ENCODE data around the gene ATF1. TPM values are rescaled to one million over a fixed set of nuclear protein-coding genes. Genes with fewer than 3 reads are reported as not detected.
"Not testable (repeated sequence)": the region's sequence is repeated elsewhere in the genome, so short reads cannot be mapped to it uniquely, and the experiment has no call there.

ATF1 gene
- polyA plus RNA-seq, 4 donors = 41.2 to 50.2 (median 46.9) TPM

DNA sequence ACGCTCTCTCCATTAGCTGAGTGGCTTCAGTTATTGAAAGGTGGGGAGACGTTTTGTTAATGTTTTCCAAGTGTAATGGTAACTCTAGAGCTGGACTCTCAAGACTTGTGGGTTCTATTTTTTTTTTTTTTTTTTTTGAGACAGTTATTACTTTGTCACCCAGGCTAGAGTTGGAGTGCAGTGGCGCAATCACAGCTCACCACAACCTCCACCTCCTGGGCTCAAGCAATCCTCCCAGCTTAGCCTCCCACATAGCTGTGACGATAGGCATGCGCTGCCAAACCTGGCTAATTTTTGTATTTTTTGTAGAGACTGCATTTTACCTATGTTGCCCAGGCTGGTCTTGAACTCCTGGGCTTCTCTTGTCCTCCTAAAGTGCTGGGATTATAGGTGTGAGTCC is 26.2 kb downstream of the ATF1 start:
- no peak for DNase-seq (ENCODE audit: low read depth in 4 of 4, low spot score in 3 of 4)

DNA sequence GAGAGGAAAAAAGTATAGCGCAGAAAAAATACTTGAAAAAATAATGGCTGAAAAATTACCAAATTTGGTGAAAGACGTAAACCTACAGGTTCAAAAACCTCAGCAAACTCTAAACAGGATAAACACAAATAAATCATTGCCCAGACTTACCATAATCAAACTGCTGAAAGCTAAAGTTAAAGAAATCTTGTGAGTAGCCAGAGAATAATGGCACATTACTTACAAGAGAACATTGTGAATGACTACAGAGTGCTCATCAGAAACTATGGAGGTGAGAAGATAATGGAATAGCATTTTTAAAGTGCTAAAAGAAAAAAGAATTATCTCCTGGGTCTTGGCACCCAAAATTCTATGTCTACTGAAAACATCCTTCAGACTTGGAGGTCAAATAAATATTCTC is 36.0 kb downstream of the ATF1 start:
- no peak for DNase-seq (ENCODE audit: low read depth in 4 of 4, low spot score in 3 of 4)

DNA sequence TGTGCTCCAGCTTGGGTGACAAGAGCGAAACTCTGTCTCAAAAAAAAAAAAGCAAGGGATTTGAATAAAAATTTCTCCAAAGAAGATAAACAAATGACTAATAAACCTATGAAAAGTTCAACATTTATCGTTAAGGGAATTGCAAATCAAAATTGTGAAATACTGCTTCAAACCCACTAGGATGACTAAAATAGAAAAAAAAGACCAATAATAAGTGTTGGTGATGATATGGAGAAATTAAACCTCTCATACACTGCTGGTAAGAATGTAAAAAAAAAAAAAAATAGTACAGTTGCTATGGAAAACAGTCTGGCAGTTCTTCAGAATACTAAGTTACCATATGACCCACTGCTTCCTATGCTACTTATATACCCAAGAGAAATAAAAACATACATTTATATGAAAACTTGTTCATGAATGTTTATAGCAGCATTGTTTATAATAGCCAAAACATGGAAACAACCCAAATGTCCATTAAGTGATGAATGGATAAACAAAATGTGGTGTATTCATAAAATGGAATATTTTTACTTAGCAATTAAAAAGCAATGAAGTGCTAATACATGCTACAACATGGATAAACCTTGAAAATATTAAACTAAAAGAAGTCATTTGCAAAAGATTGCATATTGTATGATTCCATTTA is 39.5 kb downstream of the ATF1 start:
- DNase-seq (ENCODE audit: low read depth in 4 of 4, low spot score in 3 of 4) = no peak

DNA sequence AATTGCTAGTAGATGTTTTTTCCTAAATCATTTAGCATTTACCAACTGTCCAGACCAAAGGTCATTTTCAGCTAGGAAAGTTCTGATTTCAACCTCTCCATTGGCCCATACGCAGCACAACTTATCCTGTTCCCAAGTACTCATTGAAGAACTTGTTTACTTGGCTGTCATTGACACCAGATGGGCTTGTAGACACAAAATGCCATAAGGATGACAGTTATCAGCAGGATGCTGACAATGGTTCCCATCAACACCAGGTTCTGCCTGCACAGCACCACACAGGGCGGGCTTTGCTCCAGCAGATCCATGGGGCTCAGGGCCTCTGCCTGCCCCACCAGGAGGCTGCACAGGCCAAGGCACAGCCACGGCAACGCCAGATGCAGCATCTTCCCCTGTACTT is 42.3 kb downstream of the ATF1 start:
- DNase-seq (ENCODE audit: low read depth in 4 of 4, low spot score in 3 of 4) = no peak

DNA sequence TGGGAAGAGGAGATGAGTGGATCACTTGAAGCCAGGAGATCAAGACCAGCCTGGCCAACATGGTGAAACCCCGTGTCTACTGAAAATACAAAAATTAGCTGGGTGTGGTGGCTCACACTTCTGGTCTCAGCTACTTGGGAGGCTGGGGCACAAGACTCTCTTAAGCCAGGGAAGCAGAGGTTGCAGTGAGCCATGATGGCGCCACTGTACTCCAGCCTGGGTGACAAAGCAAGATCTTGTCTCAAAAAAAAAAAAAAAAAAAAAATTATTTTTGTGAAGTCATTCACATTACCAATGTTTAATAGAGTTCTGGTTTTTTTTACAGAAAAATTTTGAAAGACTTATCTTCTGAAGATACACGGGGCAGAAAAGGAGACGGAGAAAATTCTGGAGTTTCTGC is 45.2 kb downstream of the ATF1 start:
- not testable (repeated sequence) for DNase-seq (ENCODE audit: low read depth in 4 of 4, low spot score in 3 of 4)

DNA sequence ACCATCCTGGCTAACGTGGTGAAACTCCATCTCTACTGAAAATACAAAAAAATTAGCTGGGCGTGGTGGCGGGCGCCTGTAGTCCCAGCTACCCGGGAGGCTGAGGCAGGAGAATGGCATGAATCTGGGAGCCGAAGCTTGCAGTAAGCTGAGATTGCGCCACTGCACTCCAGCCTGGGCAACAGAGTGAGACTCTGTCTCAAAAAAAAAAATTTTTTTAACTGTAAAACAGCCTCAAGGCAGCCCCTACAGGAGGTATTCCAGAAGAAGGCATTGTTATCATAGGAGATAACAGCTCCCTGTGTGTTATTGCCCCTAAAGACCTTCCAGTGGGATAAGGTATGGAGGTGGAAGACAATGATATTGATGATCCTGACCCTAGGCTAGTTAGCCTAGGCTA is 51.0 kb downstream of the ATF1 start:
- DNase-seq (ENCODE audit: low read depth in 4 of 4, low spot score in 3 of 4) = not testable (repeated sequence)

DNA sequence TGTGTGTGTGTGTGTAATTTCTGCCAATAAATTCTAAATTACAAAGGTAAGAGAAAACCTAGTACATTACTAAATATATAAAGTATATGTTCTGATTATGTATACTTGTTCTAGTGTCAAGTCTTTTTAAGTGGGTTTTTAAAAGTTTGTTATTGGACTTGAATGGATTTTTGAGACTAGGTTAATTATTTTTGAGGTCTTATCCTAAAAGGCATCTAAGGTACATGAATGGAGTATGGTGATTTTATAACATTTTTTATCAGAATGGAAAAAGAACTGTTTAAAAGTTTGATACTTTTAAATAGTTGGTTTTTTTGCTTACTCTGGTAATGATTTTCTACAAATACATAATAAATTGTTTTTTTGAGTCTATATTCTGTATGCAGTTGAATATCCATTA is 56.3 kb downstream of the ATF1 start:
- DNase-seq (ENCODE audit: low read depth in 4 of 4, low spot score in 3 of 4) = no peak

DNA sequence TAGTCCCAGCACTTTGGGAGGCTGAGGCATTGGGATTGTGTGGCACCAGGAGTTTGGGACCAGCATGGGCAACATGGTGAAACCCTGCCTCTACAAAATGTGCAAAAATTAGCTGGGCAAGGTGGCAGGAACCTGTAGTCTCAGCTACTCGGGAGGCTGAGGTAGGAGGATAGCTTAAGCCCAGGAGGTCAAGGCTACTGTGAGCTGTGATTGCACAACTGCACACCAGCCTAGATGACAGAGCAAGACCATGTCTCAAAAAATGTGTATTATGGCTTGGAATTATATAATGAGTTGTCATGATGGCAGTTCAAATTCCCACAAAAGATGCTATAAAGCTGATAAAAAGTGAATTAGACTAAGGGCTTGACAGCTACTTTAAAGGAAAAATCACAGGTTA is 58.2 kb downstream of the ATF1 start:
- no peak for DNase-seq (ENCODE audit: low read depth in 4 of 4, low spot score in 3 of 4)

DNA sequence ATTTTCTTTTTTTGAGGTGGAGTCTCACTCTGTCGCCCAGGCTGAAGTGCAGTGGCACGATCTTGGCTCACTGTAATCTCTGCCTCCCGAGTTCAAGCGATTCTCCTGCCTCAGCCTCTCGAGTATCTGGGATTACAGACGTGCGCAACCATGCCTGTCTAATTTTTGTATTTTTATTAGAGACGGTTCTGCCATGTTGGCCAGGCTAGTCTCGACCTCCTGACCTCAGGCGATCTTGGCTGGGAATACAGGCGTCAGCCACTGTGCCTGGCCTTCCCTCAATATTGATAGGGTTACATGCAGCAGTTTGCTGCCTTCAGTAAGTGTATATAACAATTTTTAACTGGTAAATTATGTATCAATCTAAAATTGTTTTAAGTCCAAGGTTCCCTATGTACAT is 59.8 kb downstream of the ATF1 start:
- DNase-seq (ENCODE audit: low read depth in 4 of 4, low spot score in 3 of 4) = not testable (repeated sequence)

DNA sequence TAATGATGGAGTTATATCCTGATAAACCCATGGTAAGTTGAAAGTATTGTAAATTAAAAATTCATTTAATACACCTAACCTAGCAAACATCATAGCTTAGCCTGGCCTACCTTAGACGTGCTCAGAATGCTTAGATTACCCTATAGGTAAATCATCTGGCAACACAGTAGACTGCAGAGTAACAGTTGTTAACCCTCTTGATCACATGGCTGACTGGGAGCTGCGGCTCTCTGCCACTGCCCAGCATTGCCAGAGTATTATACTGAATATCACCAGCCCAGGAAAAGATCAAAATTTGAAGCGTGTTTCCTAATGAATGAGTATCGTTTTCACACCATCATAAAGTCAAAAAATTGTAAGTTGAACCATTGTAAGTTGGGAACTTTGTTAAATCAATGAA is 61.0 kb downstream of the ATF1 start:
- no peak for DNase-seq (ENCODE audit: low read depth in 4 of 4, low spot score in 3 of 4)

DNA sequence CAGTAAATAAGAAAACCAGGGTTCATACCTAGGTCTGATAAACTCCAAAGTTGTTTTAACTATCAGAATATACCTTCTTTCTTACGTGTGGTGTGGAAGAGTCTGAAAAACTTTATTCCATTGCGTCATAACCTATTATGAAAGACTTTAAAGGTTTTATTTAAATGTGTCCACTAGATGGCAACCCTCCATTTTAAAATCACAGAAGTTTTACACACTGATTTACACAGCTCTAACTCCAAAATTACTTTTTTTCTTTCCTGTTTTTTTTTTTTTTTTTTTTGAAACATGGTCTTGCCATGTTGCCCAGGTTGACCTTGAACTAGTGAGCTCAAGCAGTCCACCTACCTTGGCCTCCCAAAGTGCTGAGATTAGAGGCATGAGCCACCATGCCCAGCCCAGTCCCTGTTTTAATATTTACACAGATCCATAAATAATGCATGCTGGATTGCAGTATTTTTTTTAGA is 61.5 kb downstream of the ATF1 start:
- peak; percentile 29 to 50 (median 43) for DNase-seq (ENCODE audit: low read depth in 4 of 4, low spot score in 3 of 4)

DNA sequence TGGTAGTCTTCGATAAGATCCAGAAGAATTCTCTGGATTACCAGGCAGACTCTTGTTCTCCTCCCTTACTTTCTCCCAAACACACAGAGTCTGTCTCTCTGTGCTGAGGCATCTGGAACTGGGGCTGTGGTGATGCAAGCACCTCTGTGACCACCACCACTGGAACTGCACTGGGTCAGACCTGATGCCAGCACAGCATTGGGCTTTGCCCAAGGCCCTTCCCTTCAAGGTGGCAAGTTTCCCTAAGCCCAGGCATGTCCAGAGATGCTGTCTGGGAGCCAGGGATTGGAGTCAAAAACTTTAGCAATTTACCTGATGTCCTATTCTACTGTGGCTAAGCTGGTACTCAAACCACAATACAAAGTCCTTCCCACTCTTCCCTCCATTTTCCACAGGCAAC is 64.2 kb downstream of the ATF1 start:
- DNase-seq (ENCODE audit: low read depth in 4 of 4, low spot score in 3 of 4) = no peak

DNA sequence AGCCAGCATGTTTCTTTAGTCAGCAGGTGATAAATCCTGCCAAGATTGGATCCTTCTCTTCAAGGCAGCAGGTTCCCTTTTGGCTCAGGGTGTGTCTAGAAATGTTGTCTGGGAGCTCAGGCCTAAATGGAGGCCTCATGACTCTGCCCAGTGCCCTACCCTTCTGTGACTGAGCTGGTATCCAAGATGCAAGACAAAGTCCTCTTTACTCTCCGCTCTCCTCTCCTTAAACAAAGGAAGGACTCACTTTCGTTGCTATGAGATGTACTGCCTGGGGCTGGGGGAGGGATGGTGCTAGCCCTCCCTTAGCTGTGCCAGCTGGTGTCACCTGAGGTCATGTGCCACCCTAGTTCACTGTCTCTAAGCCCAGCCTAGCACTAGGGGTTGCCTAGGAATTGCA is 65.0 kb downstream of the ATF1 start:
- DNase-seq (ENCODE audit: low read depth in 4 of 4, low spot score in 3 of 4) = no peak

DNA sequence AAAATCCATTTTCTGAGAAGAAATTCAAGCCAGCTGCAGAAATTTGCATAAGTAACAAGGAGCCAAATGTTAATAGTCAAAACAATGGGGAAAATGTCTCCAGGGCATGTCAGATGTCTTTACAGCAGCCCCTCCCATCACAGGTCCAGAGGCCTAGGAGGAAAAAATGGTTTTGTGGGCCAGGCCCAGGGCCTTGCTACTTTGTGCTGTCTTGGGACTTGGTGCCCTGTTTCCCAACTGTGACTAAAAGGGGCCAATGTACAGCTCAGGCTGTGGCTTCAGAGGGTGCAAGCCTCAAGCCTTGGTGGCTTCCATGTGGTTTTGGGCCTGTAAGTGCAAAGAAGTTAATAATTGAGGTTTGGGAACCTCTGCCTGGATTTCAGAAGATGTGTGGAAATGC is 69.9 kb downstream of the ATF1 start:
- not testable (repeated sequence) for DNase-seq (ENCODE audit: low read depth in 4 of 4, low spot score in 3 of 4)

DNA sequence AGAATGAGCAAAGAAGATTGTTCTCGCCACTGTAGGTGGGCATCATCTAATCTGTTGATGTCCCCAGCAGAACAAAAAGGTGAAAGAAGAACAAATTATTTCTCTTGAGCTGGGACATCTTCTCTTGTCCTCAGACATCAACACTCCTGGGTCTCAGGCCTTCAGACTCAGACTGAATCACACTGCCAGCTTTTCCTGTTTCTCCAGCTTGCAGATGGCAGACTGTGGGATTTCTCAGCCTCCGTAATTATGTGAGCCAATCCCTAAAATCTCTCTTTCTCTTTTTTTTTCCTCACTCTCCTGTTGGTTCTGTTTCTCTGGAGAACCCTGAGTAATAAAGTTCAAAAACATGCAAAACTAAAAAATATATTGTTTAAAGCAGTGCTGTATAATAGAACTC is 75.1 kb downstream of the ATF1 start:
- no peak for DNase-seq (ENCODE audit: low read depth in 4 of 4, low spot score in 3 of 4)

DNA sequence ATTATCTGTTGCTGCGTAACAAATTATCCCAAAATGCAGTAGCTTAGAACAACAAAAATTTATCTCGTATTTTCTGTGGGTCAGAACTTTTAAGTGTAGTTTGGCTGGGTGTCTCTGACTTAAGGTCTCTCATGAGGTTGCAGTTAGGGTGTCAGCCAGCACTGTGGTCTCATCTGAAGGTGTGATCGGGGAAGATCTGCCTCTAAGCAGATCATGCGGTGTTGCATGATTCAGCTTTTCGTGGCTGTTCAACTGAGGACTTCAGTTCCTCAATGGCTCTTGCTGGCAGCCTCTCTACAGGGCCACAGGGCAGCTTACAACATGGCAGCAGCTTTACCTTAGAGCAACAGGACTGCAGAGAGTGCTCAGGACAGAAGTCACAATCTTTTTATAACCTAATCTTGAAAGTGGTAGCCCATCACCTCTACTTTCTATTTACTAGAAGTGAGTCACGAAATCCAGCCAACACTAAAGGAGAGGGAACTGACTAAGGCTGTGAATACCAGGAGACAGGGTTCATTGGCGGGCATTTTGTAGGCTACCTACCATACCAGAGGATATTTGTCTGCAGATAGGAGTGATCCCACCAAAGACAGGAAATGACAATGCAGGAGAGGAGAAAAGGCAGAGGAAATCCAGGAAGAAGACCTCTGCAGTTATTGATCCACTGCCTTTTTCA is 77.0 kb downstream of the ATF1 start:
- no peak for DNase-seq (ENCODE audit: low read depth in 4 of 4, low spot score in 3 of 4)

DNA sequence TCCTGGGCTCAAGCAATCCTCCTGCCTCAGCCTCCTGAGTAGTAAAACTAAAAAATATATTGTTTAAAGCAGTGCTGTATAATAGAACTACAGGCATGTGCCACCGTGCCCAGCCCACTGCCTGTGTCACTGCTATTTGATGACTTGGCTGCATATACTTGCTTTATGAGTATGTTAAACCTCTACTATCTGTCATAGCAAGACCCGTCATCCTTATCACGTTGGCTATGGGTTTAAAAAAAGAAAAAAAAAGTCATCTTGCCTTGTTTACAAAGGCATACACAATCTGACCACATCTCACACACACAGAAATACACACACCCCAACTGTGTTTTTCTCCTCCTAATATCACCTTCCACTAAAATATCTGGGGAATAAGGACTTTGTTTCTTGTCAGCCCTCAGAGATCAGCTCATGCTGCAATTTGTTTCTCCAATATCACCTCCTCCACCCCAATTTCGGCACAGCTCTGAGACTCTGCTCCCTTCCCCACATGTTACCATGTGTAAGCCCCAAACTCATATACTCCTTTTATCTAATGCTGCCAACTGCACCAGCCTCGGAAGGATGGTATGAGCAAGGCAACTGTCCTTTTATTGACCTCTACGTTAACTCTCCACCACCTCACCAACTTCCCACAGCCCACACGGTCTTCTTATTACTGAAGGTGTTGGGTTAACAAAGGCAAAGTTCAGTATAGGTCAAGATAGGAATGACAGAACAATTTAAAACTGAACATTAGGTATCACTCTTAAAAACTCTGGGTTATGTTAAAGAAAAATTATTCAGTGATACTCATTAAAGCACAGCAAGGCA is 78.0 kb downstream of the ATF1 start:
- no peak for DNase-seq (ENCODE audit: low read depth in 4 of 4, low spot score in 3 of 4)

DNA sequence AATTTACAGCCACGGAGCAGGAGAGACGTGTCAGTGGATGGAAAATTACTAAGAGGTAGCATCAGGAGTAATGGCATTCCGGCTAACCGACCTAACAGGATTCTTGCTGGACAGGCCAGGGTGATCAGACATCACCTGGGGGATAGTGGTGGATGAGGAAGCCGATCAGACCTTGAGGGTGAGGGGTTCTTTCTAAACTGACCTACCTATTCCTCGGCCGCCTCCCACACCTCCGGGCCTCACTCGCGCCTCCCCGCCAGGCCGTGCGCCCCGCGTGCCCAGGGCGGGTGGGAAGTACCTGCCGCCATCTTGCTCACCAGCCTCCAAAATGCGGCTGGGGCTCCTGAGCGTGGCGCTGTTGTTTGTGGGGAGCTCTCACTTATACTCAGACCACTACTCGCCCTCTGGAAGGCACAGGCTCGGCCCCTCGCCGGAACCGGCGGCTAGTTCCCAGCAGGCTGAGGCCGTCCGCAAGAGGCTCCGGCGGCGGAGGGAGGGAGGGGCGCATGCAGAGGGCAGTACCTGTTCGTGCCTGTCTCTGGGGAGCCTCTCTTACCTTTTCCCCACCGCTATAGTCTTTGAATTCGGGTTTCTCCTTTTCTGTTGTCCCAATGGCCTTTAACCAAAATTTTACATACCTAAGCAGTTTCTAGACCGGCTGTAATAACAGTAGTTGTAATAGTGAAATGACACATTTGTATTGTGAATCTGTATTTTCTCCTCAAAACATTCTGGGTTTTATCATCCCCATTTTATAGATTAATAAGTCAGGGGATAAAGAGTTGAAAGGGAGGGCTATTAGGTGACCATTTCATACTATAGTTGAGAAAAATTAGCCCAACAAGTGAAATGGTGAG is 79.0 kb downstream of the ATF1 start, which contains the start of gene TMPRSS12:
TMPRSS12 (plus strand) TSS at position 290 of the 857 bp plus-strand sequence; CDS start at position 329, 39 bp downstream.
- DNase-seq (ENCODE audit: low read depth in 4 of 4, low spot score in 3 of 4) = peak in 2 of 4 donors; percentile 14 to 27

DNA sequence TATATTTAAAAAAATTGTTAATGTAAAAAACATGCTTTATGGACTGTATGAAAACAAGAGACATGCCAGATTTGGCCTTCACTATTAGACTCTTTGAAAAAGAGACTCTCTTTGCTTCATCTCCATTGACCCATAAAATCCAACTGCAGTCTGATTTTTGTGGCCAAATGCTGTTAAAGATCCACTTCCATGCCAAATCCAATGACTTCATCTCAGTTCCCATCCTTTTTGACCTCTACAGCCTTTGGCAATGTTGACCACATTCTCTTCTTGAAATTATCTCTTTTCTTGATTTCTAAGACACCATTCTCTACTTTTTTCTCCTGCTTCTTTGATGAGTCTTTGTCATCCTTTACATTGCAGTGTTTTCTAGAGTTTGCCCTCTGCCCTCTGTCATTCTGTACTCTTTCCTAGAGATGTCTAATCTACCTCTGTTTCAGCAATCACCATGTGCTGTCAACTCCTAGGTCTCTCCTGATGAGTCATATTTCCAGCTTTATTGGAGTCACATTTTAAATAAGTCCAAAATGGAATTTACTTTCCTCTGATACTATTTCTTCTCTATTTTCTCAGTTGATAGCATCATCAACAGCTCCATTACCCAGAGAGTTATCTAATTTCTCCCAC is 81.2 kb downstream of the ATF1 start:
- no peak for DNase-seq (ENCODE audit: low read depth in 4 of 4, low spot score in 3 of 4)

DNA sequence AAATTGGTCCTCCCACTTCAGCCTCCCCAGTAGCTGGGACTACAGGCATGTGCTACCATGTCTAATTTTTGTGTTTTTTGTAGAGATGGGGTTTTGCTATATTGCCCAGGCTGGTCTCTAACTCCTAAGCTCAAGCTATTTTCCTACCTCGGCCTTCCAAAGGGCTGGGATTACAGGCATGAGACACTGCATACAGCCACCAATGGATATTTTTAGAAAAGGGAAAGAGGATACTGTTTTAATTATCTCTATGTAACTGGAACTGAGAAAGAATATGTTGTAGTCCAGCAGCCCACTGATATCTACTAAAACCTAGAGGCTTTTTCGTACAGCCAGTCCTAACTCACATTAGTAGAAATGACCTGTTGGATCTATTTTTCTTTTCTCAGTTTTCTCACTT is 85.1 kb downstream of the ATF1 start:
- DNase-seq (ENCODE audit: low read depth in 4 of 4, low spot score in 3 of 4) = no peak

All from left renal pelvis (tissue), 4 donors.